T-helper 9 cell (primary cell): ENCODE results near the gene GJE1.
"Not testable (repeated sequence)": the region's sequence is repeated elsewhere in the genome, so short reads cannot be mapped to it uniquely, and the experiment has no call there.

Experiments
- DNase-seq: peaks from one replicate; pipeline ENCODE4 v3.0.0-alpha.2; 2020
- total RNA-seq, 2 donors: gene quantifications; one replicate each; lab custom pipeline; 2026; lab: John Stamatoyannopoulos, UW

GJE1 gene
- total RNA-seq, result 0 reads per million in 2 donors

GRCh38 chr6:142132625-142133024 is at the start of gene GJE1:
Gene GJE1, plus strand, starts transcription at chr6:142132925. Its CDS starts 234 bp downstream, at chr6:142133159.
- no peak for DNase-seq

DNA sequence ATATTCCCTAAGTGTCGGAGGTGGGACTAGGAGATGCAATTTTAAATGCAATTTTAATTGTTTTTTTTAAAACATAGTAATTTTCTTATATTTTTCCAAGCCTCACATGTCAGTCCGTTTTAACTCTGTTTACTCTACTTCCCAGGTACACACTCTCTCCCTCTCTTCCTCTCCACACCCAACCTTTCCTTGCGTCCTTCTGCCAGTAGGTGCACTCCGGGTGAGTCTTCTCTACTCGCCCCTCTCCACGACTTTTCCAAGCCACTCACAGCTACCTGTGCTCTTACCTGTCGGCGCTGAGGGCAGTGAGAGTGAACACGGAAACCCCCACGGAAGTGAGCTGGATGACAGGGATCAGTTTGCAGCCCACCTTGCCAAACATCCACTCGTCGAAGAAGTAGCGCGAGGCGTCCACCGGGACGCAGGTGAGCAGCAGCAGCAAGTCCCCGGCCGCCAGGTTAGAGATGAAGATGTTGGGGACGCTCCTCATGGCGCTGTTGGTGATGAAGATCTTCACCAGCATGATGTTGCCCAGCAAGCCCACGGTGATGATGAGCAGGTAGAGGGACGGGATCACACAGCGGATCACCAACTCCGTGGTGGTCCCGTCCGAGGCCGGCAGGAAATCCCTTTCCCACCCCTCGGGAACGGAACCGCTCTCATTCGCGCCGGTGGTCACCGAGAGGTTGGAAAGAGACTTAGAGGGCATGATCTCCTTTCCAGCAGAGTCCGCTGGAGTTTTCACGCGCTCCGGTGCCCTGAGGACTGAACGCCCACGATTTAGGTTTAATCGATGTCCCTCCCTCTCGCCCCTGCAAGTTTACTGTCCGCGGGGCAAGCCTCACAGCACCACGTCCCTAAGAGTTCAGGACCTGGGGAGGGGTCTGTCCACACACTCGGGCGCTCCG is 44.5 kb upstream of the GJE1 start:
- no peak for DNase-seq

GRCh38 chr6:142088858-142089216 is 43.9 kb upstream of the GJE1 start:
- DNase-seq, result no peak

- DNase-seq, result not testable (repeated sequence)
Measured at GRCh38 chr6:142104820-142105219, 27.9 kb upstream of the GJE1 start.

DNA sequence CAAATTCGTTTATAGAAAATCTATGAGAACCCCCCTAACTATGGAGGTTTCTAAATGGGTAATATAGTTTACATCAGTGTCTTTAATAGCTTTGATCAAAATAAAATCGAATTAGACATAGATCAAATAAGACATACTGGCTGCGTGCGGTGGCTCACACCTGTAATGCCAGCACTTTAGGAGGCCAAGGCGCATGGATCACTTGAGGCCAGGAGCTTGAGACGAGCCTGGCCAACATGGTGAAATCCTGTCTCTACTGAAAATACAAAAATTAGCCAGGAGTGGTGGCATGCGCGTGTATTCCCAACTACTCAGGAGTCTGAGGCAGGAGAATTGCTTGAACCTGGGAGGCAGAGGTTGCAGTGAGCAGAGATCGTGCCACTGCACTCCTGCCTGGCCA is 21.9 kb upstream of the GJE1 start:
- not testable (repeated sequence) for DNase-seq

DNA sequence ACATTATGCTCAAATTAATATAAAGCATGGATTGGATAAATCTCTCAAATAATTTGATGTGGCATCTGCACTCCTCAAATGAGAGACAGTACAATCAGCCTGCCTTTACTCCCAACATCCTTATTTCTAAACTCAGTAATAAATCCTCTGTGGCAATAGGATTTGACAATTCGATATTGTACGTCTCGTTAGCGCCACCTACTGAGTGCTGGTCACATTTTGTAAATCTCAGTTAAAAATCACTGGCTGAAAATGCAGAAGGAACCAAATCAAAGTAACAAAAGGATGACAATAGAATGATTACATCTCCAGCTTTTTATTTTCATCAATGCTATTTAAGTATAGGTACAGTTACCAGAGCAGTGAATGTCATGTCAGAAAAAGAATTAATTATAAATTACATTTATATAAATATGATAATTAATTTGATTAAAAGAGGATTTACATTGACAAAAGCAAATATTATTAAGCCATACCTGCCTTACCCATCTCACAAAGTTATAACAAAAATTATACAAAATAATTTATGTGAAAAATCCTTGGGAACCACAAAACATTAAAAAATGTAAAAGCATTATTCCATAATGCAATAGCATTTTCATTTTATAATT is 20.2 kb upstream of the GJE1 start:
- peak; percentile 72 for DNase-seq

DNA sequence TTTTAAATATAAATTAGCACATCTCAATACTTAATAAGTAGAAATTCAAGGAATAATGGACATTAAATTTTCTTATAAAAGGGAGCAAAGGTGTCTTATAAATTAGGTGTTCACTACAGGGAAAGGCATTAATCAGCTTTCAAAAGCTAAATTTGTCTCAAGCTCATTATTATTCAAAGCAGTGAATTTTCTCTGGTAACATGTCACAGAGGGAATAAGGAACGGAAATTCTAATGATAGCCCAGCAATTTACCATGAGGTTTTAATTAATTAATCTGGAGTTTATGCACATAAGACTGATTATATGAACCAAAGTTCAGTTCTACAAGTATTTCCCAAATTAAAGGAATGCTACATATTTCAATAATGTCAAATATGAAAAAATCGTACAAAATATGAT is 15.4 kb upstream of the GJE1 start:
- DNase-seq, result no peak

DNA sequence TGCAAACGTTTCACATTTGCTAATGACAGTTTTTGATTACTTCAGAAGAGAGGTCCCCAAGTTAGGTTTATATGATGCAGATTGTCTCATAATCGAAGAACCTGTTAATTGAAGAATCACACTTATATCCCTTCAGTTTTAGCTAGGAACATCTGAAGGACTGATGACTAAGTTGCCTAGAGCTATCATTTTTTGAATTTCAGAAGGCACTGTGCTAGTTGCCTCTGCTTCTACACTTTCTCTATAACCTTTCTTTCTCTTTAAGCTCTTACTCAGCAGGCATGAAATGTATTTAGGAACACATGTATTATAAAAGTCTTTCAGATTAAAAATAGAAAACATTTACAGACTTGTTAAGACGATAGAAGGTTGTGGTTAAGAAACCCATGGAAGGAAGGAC is 14.4 kb upstream of the GJE1 start:
- DNase-seq, result no peak

DNA sequence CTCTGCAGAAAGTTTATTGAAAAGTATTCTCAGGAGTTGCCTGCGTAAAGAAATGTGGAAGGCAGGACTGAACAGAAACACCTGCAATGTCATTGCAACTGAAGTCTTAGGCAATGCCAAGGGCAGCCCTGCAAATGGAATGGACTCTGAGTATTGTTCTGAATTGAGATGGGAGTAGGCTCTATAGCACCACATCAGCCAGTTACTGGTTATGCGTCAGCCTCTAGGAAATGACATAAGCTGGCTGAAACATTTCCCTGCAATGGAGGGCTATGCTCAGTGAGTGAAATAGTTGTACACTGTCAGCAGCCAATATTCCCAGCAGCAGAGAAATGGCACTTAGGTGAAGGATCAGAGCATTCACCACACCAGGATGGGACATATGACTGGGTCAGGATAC is 13.8 kb upstream of the GJE1 start:
- no peak for DNase-seq

DNA sequence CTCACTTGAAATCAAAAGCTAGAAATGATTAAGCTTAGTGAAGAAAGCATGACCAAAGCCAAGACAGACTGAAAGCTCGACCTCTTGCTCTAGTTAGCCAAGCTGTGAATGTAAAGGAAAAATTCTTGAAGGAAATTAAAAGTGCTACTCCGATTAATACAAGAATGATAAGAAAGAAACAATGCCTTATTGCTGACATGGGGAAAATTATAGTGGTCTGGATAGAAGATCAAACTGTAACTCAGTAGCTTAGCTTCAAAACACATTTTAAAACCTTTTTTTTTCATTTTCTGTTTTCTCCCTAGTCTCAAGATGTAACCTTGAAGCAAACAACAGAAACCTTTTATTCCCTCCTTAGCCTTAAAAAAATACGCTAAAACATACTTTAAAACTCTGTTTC is 11.4 kb upstream of the GJE1 start:
- DNase-seq, result no peak

GRCh38 chr6:142130814-142131213 is 1.9 kb upstream of the GJE1 start:
- no peak for DNase-seq

- DNase-seq, result no peak
Measured at GRCh38 chr6:142138876-142139275, 6.2 kb downstream of the GJE1 start.

DNA sequence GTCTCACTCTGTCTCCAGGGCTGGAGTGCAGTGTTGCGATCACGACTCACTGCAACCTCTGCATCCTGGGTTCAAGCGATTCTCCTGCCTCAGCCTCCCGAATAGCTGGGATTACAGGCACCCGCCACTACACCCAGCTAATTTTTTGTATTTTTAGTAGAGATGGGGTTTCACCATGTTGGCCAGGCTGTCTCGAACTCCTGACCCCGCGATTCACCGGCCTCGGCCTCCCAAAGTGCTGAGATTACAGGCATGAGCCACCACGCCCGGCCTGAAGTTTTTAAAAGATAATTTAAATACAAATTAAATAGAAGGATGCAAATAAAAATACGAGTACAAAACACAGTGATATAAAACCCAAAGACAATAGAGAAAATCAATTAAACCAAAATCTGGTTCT is 8.8 kb downstream of the GJE1 start:
- not testable (repeated sequence) for DNase-seq

DNA sequence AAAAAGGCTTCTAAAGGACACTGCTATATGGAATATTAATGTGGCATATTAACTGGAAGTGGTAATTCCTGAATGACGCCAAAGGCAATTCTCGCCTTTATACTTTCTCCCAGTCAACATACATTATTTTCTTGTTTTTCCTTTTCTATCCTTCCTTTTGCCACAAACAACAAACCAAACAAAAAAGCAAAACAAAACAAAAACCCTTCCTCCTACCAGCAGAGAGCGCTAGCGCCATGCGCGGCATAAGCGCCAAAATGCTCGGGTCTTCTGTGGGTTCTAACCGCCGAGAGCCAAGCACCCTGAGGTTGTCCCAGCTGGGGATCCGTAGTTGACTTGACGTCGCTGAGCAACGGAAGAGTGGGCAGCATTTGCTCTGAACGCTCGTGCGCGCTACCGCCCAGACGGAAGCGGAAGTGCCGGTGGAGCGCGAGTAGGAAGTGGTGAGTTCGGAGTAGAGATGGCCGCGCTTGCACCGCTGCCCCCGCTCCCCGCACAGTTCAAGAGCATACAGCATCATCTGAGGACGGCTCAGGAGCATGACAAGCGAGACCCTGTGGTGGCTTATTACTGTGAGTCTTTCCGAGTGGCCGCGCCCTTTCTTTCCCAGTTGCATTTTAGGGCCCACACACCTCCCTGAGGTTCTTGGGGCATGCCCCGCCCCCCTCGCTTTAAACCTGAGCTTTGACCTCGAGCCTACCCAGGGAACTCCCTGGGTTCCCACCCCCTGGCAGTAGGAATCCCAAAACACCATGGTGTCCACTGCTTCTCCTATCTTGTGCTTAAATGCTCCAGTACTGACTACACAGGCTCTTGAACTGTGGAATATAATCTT is 14.3 kb downstream of the GJE1 start, which contains the start of the genes NMBR and VTA1:
Gene NMBR (minus strand): TSS at position 295 of the 835 bp plus-strand sequence. CDS start 58,464 bp downstream, outside the sequence.
Gene VTA1 (plus strand): TSS at position 436 of the 835 bp plus-strand sequence. CDS start 25 bp downstream, at position 461.
- DNase-seq, result peak; percentile 95

GRCh38 chr6:142152746-142153145 is 20.0 kb downstream of the GJE1 start:
- no peak for DNase-seq

GRCh38 chr6:142153196-142153595 is 20.5 kb downstream of the GJE1 start:
- no peak for DNase-seq

DNA sequence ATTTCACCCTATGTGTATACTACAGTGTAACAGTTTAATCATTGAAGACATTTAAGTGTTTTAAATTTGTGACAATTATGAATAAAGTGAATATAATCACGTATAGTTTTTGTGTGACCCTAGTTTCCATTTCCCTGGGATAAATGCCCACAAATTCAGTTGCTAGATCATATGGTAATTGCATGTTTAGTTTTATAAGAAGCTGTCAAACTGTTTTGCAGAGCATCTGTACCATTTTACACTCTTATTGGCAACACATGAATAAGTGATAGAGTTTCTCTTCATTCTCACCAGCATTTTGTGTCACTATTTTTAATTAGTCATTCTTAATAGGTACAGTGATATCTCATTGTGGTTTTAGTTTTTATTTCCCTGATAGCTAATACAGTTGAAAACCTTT is 21.6 kb downstream of the GJE1 start:
- DNase-seq, result no peak

- DNase-seq, result no peak
Measured at GRCh38 chr6:142155091-142155490, 22.4 kb downstream of the GJE1 start.

GRCh38 chr6:142155895-142156757 is 23.4 kb downstream of the GJE1 start:
- DNase-seq, result no peak

DNA sequence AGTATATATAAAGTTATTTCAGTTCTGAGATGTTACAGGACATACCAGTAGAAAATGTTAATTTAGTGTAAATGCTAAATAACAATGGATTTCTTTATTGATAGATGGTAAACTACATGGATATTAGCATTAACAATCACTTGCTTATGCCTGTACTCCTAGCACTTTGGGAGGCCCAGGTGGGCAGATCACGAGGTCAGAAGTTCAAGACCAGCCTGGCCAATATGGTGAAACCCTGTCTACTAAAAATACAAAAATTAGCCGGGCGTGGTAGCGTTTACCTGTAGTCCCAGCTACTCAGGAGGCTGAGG is 24.0 kb downstream of the GJE1 start:
- DNase-seq, result not testable (repeated sequence)

GRCh38 chr6:142162780-142163179 is 30.1 kb downstream of the GJE1 start:
- no peak for DNase-seq

- no peak for DNase-seq
Measured at GRCh38 chr6:142165227-142165626, 32.5 kb downstream of the GJE1 start.
